ENCODE data around the gene ZNF662. TPM values are rescaled to one million over a fixed set of nuclear protein-coding genes. Genes with fewer than 3 reads are reported as not detected.

ZNF662 gene
- total RNA-seq, 4 donors from 2014 or later, result 8.5 to 14.2 (median 9.8) TPM

DNA sequence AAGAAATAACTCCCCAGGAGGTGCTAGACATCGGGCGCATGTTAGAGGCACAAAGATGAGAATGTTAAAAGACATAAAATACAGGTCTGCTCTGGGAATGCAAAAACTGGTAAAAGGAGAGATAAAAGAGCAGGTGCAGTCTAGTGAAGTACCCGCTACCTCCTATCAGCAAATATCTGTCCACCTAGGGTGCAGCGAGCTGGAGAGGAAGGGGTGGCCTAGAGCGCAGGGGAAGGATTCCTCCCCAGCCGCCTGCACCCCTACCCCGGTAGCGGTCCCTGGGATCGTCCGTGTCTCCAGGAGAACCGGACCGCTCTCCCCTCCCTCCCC, 237 bp upstream of the ZNF662 start:
- WGBS, 2 donors, result 13 to 17% methylated on average over 7 to 12 of the region's 12 CpGs

DNA sequence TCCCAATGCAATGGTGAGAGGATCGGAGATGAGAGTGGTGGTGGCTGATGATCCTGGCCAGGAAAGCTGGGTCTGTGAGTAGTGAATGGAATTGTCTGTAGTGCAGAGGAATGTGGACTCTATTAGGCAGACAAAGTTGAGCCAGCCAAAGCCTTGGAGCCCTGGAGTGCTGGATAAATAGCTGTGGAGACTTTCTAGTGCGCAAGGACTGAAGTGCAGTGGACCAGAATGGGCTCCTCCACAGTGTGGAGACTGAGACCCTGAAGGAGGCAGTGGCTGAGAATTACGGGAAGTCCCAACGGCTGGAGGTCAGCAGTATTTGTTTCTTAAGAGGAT, 874 bp downstream of the ZNF662 start:
- 61 to 62% methylated on average over 4 of the region's 4 CpGs for WGBS, 2 donors
- intact Hi-C loops (cut with DNase I), result no loop called here

More for the DNA sequence above, 237 bp upstream of the ZNF662 start:
- no peak for DNase-seq
- H3K27ac ChIP-seq, result peak overlapping the region in 1 of 3 donors; percentile 3
- H3K27me3 ChIP-seq, result no peaks in the 10 kb centered on the region
- intact Hi-C loops (cut with DNase I), result no loop called here
- no peaks in the 10 kb centered on the region for H3K36me3 ChIP-seq
- H3K4me1 ChIP-seq, result peaks cover 6 to 18% of the 10 kb centered on the region in 2 donors
- TF ChIP-seq POLR2A (IDR thresholded peaks at IDR 0.05), result no peak
- TF ChIP-seq, protein P1, sequence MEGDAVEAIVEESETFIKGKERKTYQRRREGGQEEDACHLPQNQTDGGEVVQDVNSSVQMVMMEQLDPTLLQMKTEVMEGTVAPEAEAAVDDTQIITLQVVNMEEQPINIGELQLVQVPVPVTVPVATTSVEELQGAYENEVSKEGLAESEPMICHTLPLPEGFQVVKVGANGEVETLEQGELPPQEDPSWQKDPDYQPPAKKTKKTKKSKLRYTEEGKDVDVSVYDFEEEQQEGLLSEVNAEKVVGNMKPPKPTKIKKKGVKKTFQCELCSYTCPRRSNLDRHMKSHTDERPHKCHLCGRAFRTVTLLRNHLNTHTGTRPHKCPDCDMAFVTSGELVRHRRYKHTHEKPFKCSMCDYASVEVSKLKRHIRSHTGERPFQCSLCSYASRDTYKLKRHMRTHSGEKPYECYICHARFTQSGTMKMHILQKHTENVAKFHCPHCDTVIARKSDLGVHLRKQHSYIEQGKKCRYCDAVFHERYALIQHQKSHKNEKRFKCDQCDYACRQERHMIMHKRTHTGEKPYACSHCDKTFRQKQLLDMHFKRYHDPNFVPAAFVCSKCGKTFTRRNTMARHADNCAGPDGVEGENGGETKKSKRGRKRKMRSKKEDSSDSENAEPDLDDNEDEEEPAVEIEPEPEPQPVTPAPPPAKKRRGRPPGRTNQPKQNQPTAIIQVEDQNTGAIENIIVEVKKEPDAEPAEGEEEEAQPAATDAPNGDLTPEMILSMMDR (IDR thresholded peaks at IDR 0.05), result no peak
- H3K4me3 ChIP-seq (replicated peaks in 1 of 3), result peak overlapping the region; percentile 57 to 73 (median 65)
- no peaks in the 10 kb centered on the region for H3K9me3 ChIP-seq

GRCh38 chr3:42908675-42909074, 2.7 kb downstream of the ZNF662 start:
- no peaks in the 10 kb centered on the region for H3K27me3 ChIP-seq
- no peak overlapping the region for H3K4me3 ChIP-seq (replicated peaks in 1 of 3)
- DNase-seq, result no peak
- TF ChIP-seq, protein P1 (IDR thresholded peaks at IDR 0.05), result no peak
- no peak for TF ChIP-seq POLR2A (IDR thresholded peaks at IDR 0.05)
- WGBS, 2 donors, result 93 to 96% methylated on average over 7 of the region's 7 CpGs
- no peak overlapping the region for H3K27ac ChIP-seq
- H3K9me3 ChIP-seq, result no peaks in the 10 kb centered on the region
- intact Hi-C loops (cut with DNase I), result no loop called here
- H3K4me1 ChIP-seq, result peaks cover 6 to 18% of the 10 kb centered on the region in 2 donors
- H3K36me3 ChIP-seq, result peaks cover 9 to 21% of the 10 kb centered on the region in 2 donors

More for the DNA sequence above, 874 bp downstream of the ZNF662 start:
- H3K4me3 ChIP-seq (replicated peaks in 1 of 3), result peak overlapping the region in 2 of 3 donors; percentile 57 to 65
- no peak for TF ChIP-seq POLR2A (IDR thresholded peaks at IDR 0.05)
- TF ChIP-seq, protein P1 (IDR thresholded peaks at IDR 0.05), result no peak
- peak in 1 of 2 donors; percentile 2 for DNase-seq
- peaks cover 6 to 18% of the 10 kb centered on the region in 2 donors for H3K4me1 ChIP-seq
- H3K9me3 ChIP-seq, result no peaks in the 10 kb centered on the region
- no peak overlapping the region for H3K27ac ChIP-seq
- no peaks in the 10 kb centered on the region for H3K27me3 ChIP-seq
- H3K36me3 ChIP-seq, result peaks cover 8 to 10% of the 10 kb centered on the region in 2 donors

- Histone ChIP-seq H3K27ac (no peak overlapping the region), H3K36me3 (peaks cover 27 to 34% of the 10 kb centered on the region in 2 donors), H3K27me3 (no peaks in the 10 kb centered on the region), H3K4me3 (replicated peaks in 1 of 3) (no peak overlapping the region), H3K4me1 (peaks cover 5 to 10% of the 10 kb centered on the region in 2 donors), H3K9me3 (peaks cover 8% of the 10 kb centered on the region)
- intact Hi-C loops (cut with DNase I), result no loop called here
- WGBS, 2 donors, result 96 to 99% methylated on average over 2 of the region's 2 CpGs
- no peak for TF ChIP-seq POLR2A (IDR thresholded peaks at IDR 0.05)
- TF ChIP-seq, protein P1 (IDR thresholded peaks at IDR 0.05), result no peak
- DNase-seq, result no peak
These were observed 5.6 kb downstream of the ZNF662 start for GRCh38 chr3:42911551-42911950.

DNA sequence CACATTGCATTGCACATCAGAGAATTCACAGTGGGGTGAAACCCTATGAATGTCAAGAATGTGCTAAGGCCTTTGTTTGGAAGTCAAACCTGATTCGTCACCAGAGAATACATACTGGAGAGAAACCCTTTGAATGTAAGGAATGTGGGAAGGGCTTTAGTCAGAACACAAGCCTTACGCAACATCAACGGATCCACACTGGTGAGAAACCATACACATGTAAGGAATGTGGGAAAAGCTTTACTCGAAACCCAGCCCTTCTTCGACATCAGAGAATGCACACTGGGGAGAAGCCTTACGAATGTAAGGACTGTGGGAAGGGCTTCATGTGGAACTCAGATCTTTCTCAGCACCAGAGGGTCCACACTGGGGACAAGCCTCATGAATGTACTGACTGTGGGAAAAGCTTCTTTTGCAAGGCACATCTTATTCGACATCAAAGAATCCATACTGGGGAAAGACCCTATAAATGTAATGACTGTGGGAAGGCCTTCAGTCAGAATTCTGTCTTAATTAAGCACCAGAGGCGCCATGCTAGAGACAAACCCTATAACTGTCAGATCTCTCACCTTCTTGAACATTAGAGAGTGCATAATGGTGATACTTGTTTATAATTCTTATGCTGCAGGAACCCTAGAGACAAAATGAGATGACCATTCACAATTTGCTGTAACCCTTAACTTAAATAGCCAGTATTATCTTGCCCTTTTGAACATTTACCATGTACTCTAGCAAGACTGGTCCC, 9.0 kb downstream of the ZNF662 start:
- H3K4me3 ChIP-seq (replicated peaks in 1 of 3), result no peak overlapping the region
- 97 to 98% methylated on average over 8 of the region's 8 CpGs for WGBS, 2 donors
- no peak for DNase-seq
- peaks cover 8% of the 10 kb centered on the region for H3K9me3 ChIP-seq
- H3K4me1 ChIP-seq, result no peaks in the 10 kb centered on the region
- no peak for TF ChIP-seq POLR2A (IDR thresholded peaks at IDR 0.05)
- TF ChIP-seq, protein P1 (IDR thresholded peaks at IDR 0.05), result no peak
- intact Hi-C loops (cut with DNase I), result no loop called here
- no peak overlapping the region for H3K27ac ChIP-seq
- no peaks in the 10 kb centered on the region for H3K27me3 ChIP-seq
- H3K36me3 ChIP-seq, result peaks cover 27 to 34% of the 10 kb centered on the region in 2 donors

Measured in thyroid gland (tissue), 4 donors.